Lower leg skin (tissue), 3 donors: ENCODE measurements around the gene ADI1.

Experiments
- POLR2A ChIP-seq, 2 donors: fragments of 450-650 bp; IDR thresholded peaks; one replicate each; pipeline ENCODE4 v1.6.1; 2016 to 2017; ENCODE audit warnings: antibody characterized with exemption in 2 of 2, mild to moderate bottlenecking in 1 of 2, moderate library complexity in 1 of 2
- TF ChIP-seq, protein P1 (sequence below), 3 donors: fragments of 450-650 bp; IDR thresholded peaks; one replicate each; pipeline ENCODE4 v1.5.1; 2016; ENCODE audit warnings: antibody characterized with exemption in 3 of 3, mild to moderate bottlenecking in 3 of 3, moderate library complexity in 2 of 3

GRCh38 chr2:3460156-3460555 is 59.2 kb downstream of the ADI1 start:
- TF ChIP-seq, protein P1, sequence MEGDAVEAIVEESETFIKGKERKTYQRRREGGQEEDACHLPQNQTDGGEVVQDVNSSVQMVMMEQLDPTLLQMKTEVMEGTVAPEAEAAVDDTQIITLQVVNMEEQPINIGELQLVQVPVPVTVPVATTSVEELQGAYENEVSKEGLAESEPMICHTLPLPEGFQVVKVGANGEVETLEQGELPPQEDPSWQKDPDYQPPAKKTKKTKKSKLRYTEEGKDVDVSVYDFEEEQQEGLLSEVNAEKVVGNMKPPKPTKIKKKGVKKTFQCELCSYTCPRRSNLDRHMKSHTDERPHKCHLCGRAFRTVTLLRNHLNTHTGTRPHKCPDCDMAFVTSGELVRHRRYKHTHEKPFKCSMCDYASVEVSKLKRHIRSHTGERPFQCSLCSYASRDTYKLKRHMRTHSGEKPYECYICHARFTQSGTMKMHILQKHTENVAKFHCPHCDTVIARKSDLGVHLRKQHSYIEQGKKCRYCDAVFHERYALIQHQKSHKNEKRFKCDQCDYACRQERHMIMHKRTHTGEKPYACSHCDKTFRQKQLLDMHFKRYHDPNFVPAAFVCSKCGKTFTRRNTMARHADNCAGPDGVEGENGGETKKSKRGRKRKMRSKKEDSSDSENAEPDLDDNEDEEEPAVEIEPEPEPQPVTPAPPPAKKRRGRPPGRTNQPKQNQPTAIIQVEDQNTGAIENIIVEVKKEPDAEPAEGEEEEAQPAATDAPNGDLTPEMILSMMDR (IDR thresholded peaks at IDR 0.05), result no peak
- TF ChIP-seq POLR2A (IDR thresholded peaks at IDR 0.05), result no peak
